Fibroblast of peridontal ligament (primary cell): Measurements from ENCODE around the gene FAM174C.

Experiments
- DNase-seq: peaks from one replicate; pipeline ENCODE4 v3.0.0-alpha.2; 2010; ENCODE audit errors: extremely low read depth

Gene FAM174C

GRCh38 chr19:1250437-1251260, 24.7 kb upstream of the FAM174C start:
- DNase-seq, result peak; percentile 50

GRCh38 chr19:1251330-1252220, 23.8 kb upstream of the FAM174C start:
- peak; percentile 50 for DNase-seq

GRCh38 chr19:1252221-1252820, 23.0 kb upstream of the FAM174C start:
- peak; percentile 95 for DNase-seq

GRCh38 chr19:1252821-1253513, 22.4 kb upstream of the FAM174C start:
- DNase-seq, result peak; percentile 95

- DNase-seq, result peak; percentile 83
Measured at GRCh38 chr19:1253514-1254080, 21.7 kb upstream of the FAM174C start.

GRCh38 chr19:1254081-1254527, 21.2 kb upstream of the FAM174C start:
- no peak for DNase-seq

GRCh38 chr19:1254530-1255185, 20.7 kb upstream of the FAM174C start:
- no peak for DNase-seq

GRCh38 chr19:1255186-1256161, 19.9 kb upstream of the FAM174C start:
- DNase-seq, result no peak

GRCh38 chr19:1256646-1257474, 18.5 kb upstream of the FAM174C start:
- DNase-seq, result no peak

- no peak for DNase-seq
Measured at GRCh38 chr19:1257475-1258162, 17.7 kb upstream of the FAM174C start.

- DNase-seq, result no peak
Measured at GRCh38 chr19:1258163-1258492, 17.2 kb upstream of the FAM174C start.

GRCh38 chr19:1258707-1259205, 16.6 kb upstream of the FAM174C start:
- DNase-seq, result no peak

- peak; percentile 46 for DNase-seq
Measured at GRCh38 chr19:1259206-1259875, 16.0 kb upstream of the FAM174C start.

- no peak for DNase-seq
Measured at GRCh38 chr19:1259876-1260748, 15.2 kb upstream of the FAM174C start.

- peak; percentile 95 for DNase-seq
Measured at GRCh38 chr19:1260749-1261537, 14.4 kb upstream of the FAM174C start.

GRCh38 chr19:1261538-1261797, 13.9 kb upstream of the FAM174C start:
- DNase-seq, result no peak
